Astrocyte of the cerebellum (primary cell): Measurements from ENCODE around the gene AEBP1.

Source experiments
- DNase-seq: peaks from one replicate; pipeline ENCODE4 v3.0.0-alpha.2; 2011; ENCODE audit warnings: low read depth
- H3K4me3 ChIP-seq: 2 replicates; pipeline ENCODE4 v1.5.1; 2011; ENCODE audit warnings: mild to moderate bottlenecking, low read depth, low read length, moderate library complexity
- CTCF ChIP-seq: IDR thresholded peaks from 2 replicates; pipeline ENCODE4 v1.5.1; 2012; ENCODE audit warnings: low read length, low read depth, moderate library complexity, mild to moderate bottlenecking; ENCODE audit errors: missing control alignments
- in situ Hi-C: cut with HindIII; loops from 2 replicates; pipeline ENCODE4 v1.10.0; 2017; ENCODE audit warnings: low sequenced_read_pairs

The AEBP1 gene

GRCh38 chr7:44153948-44154335 lies 49.8 kb downstream of the AEBP1 start:
- DNase-seq, result no peak
- in situ Hi-C loops, result no loop called here
- TF ChIP-seq CTCF, result no peak
- no peak overlapping the region for H3K4me3 ChIP-seq

- in situ Hi-C loops, result loop anchor here (5.0 kb wide), 1 partner anchor 58 kb away; no protein-coding TSS in a partner anchor
- no peak for TF ChIP-seq CTCF
- H3K4me3 ChIP-seq, result no peak overlapping the region
- no peak for DNase-seq
Observed at GRCh38 chr7:44154703-44155102, 50.6 kb downstream of the AEBP1 start.

GRCh38 chr7:44155191-44156185 lies 51.3 kb downstream of the AEBP1 start:
- no peak overlapping the region for H3K4me3 ChIP-seq
- in situ Hi-C loops, result loop anchor here (5.0 kb wide), 1 partner anchor 57 kb away; no protein-coding TSS in a partner anchor
- TF ChIP-seq CTCF, result no peak
- DNase-seq, result no peak

GRCh38 chr7:44156453-44157010 lies 52.4 kb downstream of the AEBP1 start:
- TF ChIP-seq CTCF, result no peak
- no peak overlapping the region for H3K4me3 ChIP-seq
- in situ Hi-C loops, result loop anchor here (5.0 kb wide), 1 partner anchor 56 kb away; no protein-coding TSS in a partner anchor
- no peak for DNase-seq

GRCh38 chr7:44157116-44158080 lies 53.3 kb downstream of the AEBP1 start:
- H3K4me3 ChIP-seq, result no peak overlapping the region
- no peak for TF ChIP-seq CTCF
- DNase-seq, result no peak
- in situ Hi-C loops, result loop anchor here (5.0 kb wide), 1 partner anchor 55 kb away; no protein-coding TSS in a partner anchor
